NCI-H146 treated with DMSO at 0.1 percent for 48 hours (cell line): ENCODE data around the gene PTPN1.
"Not testable (repeated sequence)": the region's sequence is repeated elsewhere in the genome, so short reads cannot be mapped to it uniquely, and the experiment has no call there.

Source experiments
- DNase-seq: peaks from one replicate; lab custom pipeline; 2025; ENCODE audit not compliant: unreplicated experiment; lab: John Stamatoyannopoulos, UW

The PTPN1 gene

GRCh38 chr20:50478162-50478990, 31.8 kb upstream of the PTPN1 start:
- peak; percentile 58 for DNase-seq

GRCh38 chr20:50481741-50482140, 28.4 kb upstream of the PTPN1 start:
- DNase-seq: no peak

- DNase-seq: no peak
Observed at GRCh38 chr20:50482396-50482981, 27.7 kb upstream of the PTPN1 start.

DNA sequence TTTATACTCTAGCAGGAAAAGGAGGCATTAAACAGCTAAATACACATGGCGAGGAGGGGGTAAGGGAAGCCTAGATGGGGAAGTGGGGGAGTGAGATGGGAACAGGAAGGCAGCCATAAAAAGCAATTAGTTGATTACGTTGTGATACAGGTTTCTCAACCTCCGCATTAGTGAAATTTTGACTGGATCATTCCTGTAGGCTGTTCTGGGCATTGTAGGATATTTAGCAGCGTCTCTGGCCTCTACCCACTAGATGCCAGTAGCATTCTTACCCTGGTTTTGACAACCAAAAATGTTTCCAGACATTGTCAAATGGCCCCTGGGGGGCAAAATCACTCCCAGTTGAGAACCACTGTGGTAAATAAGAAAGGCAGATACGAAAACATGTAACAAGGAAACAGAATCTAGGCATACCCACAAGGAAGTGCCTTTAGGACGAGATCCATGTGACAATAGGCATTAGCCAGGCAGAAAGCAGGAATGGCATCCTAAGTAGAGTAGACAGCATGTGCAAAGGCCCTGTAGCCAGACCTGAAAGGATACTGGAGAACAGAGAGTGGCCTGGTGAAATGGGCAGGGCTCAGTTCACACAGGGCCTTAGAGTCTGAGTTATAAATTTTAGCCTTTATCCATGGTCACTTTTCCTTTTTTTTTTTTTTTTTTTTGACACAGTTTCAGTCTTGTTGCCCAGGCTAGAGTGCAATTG, 25.8 kb upstream of the PTPN1 start:
- no peak for DNase-seq

GRCh38 chr20:50487397-50487796, 22.8 kb upstream of the PTPN1 start:
- no peak for DNase-seq

DNA sequence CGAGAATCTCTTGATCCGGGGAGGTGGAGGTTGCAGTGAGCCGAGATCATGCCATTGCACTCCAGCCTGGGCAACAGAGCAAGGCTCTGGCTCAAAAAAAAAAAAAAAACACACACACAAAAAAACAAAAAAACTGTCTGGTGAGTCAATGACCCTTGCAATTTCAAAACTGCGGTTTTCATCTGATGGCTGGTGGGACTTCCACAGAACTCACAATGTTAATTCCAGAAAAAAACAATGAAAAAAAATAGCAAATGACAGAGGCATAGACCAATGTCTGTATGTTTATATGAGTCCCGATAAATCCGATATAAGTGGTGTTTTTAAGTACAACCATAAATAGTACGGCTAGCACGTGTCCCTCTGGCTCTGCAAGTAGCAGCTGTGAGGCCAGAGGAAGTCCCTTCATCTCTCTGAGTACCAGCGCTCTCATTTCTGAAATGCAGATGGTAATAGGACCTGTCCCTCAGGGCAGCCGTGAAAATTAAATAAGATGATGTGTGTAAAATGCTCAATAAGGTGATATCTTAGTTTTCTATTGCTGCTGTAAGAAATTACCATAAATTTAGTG, 21.9 kb upstream of the PTPN1 start:
- DNase-seq: no peak

- no peak for DNase-seq
Observed at GRCh38 chr20:50491168-50491567, 19.0 kb upstream of the PTPN1 start.

GRCh38 chr20:50491926-50492634, 18.1 kb upstream of the PTPN1 start:
- peak; percentile 17 for DNase-seq

DNA sequence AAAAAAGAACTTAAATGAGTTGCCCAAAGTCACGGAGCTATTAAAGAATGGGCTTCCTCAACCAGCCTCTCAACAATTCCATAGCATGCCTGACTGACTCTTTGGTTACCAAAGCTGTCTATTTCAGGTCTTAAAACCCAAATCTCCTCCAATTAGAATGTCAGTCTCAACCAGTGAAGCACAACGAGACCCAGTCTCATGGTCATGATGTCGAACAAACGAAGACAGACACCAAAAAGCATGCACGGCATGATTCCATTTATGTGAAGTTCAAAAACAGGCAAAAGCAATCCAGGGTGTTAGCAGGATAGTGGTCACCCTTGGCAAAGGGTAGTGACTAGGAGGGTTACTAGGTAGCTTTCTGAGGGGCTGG, 16.3 kb upstream of the PTPN1 start:
- no peak for DNase-seq

- no peak for DNase-seq
Observed at GRCh38 chr20:50494428-50494827, 15.8 kb upstream of the PTPN1 start.

- DNase-seq: no peak
Observed at GRCh38 chr20:50496773-50497385, 13.3 kb upstream of the PTPN1 start.

GRCh38 chr20:50498071-50498776, 12.0 kb upstream of the PTPN1 start:
- DNase-seq: no peak

DNA sequence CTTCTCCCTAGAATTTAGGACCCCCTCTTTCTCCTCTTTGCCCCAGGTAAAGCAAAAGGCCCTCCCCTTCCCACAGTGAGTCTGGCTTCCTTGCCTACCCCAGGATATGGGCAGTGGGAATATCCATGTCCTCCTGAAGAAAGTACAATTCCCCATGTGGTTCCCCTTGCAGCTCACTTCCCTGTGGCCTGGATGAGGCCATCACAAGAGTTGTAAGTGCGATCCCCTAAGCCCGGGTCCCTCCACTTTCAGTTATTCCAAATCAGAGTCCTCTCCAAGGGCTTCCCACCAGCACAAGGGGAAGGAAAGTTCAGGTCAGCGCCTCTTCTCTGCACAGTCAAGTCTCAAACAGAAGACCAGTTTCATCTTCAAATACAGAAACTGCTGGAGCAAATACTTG, 10.2 kb upstream of the PTPN1 start:
- DNase-seq: no peak

- DNase-seq: no peak
Observed at GRCh38 chr20:50501972-50502745, 8.0 kb upstream of the PTPN1 start.

GRCh38 chr20:50504231-50504823, 5.9 kb upstream of the PTPN1 start:
- DNase-seq: no peak

- no peak for DNase-seq
Observed at GRCh38 chr20:50506270-50506579, 4.0 kb upstream of the PTPN1 start.

GRCh38 chr20:50507745-50508144, 2.4 kb upstream of the PTPN1 start:
- not testable (repeated sequence) for DNase-seq

GRCh38 chr20:50508171-50508755, 1.9 kb upstream of the PTPN1 start:
- no peak for DNase-seq
